Measurements from ENCODE around the gene DHX58. TPM values are rescaled to one million over a fixed set of nuclear protein-coding genes. Genes with fewer than 3 reads are reported as not detected.
A peak's percentile ranks its signal among the peaks of the same experiment; 100 is the strongest.

Gene DHX58
- total RNA-seq, 1 donor from 2014 or later, result 9.3 TPM

DNA sequence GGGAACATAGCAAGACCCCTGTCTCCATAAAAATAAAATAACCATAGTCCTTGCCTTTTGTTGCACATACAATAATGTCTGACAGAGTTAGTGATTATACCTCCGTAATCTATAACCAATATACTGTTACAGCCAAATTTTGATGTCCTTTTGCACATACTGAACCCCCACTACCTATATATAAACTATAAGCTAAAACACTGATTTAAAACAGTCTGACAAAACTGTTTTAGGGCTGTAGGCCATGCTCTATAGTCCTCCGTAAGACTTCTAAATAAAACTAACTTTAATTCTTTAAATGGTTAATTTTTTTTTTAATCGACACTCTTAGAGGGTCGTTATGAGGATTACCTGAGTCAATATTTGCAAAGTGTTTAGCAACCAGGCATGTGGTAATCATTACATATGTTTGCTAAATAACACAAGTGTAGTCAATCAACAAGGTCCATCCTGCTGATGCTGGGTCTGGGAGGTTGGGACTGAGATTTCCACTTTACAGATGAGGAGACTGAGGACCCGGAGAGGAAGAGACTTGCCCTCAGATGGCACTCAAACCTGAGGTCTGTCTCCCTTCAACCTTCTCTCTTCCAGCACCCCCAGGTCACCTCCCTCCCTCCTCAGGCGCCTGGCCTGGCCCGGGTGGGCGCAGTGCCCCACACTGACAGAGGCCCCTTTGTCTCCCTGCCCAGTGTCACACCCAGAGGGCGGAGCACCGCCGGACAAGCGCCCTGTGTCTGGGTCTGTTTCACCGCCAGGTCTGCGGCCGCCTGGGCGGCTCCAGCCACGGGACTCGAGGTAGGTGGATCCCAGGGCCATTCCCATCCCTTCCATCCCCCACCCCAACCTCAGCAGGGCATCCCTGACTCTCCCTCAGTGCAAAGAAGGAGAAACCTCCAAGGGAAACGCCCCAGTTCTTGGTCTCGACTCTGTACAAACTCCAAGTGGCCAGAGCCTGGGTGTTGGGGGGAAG lies 24.5 kb downstream of the DHX58 start:
- DNase-seq (ENCODE audit: low read depth), result no peak

DNA sequence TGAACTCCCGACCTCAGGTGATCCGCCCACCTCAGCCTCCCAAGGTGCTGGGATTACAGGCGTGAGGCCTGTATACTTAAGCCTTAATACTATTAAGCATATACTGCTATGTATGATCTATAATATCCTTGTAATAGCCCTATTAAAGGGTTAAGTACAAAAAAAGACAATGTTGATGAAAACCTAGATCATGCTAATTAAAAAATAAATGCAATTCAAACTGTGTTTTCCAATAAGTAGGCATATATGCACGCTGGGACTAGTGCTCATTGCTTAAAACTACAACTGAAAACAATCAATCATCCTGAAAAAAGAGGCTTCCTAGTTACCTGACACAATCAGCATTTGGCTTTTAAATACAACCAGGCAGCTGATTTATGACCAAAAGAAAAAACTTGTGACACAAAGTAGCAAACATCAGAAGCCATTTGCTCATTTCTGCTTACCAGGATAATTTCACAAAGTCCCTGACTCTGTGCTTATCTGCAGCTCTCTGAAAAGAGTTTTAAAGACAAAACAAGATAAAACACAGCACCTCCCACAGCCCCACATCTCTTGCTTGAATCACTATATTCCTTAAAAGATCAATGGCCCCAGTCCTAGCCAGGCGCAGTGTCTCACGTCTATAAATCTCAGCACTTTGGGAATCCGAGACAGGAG lies 25.3 kb downstream of the DHX58 start:
- DNase-seq (ENCODE audit: low read depth), result no peak

DNA sequence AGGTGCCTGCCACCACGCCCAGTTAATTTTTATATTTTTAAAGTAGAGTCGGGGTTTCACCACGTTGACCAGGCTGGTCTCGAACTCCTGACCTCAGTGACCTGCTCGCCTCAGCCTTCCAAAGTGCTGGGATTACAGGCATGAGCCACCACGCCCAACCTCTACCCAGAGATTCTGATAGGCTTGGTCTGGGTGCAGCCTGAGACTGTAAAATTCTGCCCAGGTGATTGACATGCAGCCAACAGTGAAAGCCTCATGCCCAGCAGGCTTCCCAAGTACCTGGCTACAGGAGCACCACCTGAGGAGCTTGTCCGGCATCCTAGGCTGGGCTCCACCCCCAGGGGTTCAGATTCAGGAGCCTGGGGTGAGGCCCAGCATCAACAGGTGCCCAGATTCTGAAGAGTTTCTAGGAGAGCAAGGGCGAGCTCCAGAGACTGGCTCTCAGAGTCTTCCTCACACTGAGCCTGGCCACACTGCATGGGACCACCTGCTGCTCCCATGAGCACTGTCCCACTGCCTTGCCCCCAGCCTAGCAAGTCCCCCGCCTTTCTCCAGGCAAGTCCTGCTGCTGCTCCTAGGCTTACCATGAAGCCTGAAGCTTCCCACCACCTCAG lies 30.9 kb downstream of the DHX58 start:
- DNase-seq (ENCODE audit: low read depth), result no peak

DNA sequence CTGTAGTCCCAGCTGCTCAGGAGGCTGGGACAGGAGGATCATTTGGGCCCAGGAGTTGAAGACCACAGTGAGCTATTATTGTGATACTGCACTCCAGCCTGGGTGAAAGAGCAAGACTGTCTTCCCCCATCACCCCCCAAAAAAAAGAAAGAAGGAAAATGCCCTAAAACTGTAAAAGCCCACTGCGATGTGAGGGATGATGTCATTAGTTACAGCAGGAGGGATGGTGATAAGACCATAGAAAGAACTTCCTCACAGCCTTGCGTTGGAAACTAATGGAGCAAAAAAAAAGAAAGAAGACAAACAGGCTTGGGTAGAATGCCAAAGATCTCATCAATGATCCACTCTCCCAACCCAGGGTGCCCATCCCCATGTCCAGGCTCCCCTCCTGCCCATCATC lies 33.0 kb downstream of the DHX58 start:
- no peak for DNase-seq (ENCODE audit: low read depth)

DNA sequence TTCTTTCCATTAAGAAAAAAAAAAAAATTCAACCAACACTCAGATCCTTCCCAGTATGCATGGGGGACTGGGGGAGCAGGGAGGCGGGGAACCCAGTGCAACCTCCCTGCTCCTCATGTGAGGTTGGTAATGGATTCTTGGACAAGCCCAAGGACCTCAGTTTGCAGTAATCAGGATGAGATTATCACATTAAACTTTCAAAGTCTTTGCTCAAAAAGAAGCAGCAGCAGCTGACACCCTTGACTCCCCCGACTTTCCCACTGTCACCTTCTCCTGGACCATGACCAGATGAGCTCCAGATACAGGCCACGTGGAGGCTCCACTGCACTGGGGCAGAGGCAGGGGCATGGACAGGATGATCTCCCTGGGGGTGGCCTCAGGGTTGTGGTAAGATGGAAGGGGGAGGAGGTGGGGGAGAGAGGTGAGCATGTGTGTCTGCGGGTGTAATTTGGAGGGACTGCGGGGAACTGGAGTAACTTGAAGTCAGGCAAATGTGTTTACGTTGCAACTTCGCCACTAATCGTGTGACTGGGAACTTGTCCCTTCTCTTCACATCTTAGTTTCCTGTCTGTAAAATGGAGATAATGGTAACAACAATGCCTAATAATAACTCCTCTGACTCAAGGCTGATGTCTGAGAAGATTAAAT lies 34.0 kb downstream of the DHX58 start:
- DNase-seq (ENCODE audit: low read depth), result no peak

DNA sequence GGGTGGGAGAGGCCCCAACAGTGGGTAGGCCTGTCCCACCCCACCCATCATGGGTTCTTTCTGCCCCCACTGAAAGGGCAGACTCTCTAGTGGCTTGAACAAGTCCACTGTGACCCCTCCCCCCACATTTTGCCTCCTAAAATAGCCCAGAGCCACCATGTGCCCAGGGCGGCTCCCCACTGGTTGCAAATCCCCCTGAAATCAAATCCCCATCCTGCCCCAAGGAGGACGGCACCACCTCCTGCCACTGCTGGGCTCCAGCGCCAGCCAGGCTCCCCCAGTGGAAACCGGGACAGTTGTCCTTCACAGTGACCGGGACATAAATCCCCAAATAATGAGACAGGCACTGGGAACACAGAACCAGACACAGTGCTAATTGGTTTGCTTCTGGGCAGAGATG lies 34.8 kb downstream of the DHX58 start:
- no peak for DNase-seq (ENCODE audit: low read depth)

DNA sequence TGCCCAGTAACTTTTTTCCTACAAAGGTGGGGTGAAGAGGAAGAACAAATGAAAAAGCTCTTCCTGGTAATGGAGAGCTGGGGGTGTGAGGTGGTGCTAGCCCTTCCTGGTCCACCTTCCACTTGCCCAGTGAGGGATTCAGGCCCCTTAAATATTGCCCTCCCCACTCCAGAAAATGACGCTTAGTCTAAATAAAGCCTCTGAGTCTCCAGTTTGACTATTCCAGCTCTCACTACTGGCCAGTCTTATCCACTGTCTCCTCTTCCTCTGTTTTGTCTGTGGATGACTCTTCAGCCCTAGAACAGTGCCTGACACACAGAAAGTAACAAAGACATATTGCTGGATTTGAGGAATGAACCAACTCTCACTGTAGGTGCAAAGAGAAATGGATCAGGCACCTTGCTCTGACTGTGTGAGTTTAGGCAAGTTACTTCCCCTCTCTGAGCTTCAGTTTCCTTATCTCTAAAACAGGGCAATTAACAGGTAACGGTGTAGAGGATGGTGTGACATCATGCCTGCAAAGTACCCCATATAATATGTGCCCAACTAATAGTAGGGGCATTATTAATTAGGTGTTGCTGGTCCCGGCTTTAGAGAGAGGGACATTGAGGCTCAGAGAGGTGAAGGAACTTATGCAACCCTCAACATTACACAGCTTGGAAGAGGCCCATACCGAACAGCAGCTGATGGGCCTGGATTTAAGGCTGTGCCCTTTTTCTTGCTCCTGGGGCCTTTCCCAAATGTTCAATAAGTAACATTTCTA lies 35.5 kb downstream of the DHX58 start:
- DNase-seq (ENCODE audit: low read depth), result no peak

DNA sequence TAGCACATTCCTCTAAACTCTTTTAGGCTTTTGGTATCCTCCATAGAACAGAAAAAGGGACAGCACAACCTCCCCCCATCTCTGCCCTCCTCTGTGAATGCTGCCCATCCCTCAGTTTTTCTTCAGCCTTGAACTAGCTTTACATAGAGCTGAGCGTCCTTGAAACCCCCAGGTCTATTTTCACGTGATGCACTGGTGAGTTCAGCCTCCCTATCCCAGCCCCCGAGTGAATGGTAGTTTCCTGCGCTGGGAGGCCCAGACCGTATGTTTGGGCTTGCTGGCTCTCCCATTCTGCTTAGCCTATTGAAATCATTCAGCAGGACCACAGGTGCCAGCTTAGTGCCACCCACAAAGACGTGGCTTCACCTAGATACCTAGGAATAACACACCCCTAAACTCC lies 36.7 kb downstream of the DHX58 start:
- DNase-seq (ENCODE audit: low read depth), result no peak

DNA sequence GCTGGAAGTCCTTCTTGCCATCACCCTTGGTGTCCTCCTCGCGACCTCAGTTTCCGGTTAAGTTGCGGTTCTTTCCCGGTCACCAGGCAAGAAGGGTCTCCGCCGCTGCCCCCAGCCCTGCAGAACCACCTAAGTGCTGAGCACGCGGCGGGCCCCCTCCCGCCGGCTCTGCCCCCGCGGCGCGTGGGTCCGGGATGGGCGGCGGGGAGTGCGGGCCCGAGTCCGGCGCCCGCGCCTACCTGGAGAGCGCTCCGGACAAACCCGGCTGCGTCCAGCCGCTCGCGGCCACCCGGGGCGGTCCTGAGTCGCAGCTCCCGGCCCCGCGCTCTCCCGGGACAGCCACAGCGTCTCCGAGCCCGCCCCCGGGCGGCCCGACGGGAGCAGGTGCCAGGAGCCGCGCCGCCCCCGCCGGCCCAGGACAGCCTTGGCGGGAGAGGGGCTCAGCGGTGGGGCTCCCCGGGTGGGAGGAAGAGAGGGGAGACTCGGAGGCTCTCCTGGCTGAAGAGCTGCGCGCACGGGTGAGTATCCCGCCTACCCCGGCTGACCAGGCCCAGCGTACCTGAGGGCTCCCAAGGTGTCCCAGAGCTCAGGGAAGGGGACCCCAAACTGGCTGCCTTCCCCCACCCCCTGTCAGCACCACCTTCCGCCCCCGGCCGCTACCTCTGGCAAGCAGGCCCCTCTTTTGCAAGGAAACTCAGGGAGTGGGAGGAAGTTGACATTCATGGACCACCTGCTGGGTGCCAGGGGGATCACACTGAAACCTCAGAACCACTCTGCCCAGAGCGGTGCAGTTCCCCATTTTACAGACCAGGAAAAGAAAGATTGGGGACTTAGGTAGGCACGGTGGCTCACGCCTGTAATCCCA lies 40.0 kb downstream of the DHX58 start:
- DNase-seq (ENCODE audit: low read depth), result no peak

DNA sequence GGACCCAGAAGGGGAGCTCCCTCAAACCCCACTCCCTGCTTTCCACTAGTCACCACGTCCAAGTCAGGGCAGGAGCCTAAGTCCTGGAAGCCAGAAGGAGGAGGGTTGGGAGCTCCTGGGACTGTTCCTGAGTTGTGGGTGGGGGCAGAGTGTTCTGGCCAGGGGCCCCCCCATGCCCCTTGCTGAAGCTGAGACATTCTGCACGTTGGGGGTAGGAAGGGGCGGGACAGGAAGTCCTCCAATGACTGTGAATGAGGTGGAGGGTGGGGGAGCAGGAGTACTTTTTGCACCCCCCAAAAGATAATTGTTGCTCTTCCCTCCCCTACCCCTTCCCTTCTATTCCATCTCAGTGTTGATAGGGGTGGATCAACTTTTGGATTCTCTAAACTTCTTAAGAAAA lies 40.7 kb downstream of the DHX58 start:
- no peak for DNase-seq (ENCODE audit: low read depth)

DNA sequence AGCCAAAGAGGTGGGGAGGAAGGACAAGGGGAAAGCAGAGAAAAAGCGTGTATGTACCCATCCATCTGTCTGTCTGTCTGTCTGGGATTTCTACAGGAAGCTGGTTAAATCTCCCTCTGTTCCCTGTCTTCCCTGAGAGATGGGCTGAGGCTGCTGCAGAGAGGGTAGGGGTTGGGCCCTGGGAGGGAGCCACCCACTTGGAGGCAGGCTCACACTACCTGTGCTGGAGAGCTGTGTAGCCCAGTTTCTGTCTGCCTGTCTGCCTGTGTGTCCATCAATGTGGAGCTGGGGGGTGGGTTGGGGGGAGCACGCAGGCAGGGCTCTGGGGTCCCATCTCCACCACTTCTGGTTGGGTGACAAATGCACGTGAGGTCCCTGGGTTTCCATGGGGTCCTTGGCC lies 43.5 kb downstream of the DHX58 start:
- no peak for DNase-seq (ENCODE audit: low read depth)

DNA sequence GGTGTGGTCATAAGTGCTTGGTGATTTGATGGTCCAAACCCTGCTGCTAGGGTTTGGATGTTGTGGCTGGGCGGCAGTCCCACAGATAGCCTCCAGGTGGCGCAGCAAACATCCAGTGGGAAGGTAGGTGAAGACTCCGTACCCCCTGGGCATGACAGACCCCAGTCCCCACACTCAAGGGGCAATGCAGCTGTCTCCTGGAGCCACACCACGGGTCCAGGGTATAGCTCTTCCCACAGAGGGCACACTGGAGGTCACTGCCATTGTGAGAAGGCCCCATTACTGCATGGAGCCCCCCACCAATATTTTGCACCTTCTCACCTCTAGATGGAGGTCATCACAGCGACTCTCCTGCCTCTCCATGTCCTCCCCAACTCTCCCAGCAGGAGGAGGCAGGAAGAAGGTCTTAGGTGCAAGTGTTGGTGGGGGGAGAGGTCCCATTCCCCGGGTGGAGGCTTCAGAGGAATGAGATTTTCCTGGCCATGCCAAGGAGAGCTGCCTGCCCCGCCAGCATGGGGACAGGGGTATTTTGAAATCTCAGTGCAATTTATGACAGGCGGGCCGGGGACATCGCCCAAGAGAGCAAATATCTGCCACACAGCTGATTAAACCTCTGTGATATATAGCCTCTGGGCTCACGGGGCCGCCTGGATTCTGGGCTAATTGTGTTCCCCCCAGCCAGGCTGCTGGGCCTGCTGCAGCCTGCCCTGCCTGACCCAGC lies 45.0 kb downstream of the DHX58 start:
- DNase-seq (ENCODE audit: low read depth), result peak; percentile 12

DNA sequence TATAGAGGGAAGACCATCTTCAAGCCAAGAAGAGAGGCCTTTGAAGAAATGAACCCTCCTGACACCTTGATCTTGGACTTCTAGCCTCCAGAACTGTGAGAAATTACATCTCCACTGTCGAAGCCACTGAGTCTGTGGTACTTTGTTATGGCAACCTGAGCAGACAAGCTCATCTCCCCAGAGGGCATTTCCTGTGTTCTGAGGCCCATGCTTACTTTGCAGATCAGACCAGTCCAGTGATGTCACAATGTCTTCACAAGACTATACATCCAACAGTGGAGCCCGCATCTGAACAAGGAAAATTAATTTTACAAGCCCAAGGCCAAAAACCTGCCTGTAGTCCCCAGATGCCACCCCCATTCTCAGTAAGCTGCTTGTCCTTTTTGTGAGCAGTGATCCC lies 47.3 kb downstream of the DHX58 start:
- no peak for DNase-seq (ENCODE audit: low read depth)

DNA sequence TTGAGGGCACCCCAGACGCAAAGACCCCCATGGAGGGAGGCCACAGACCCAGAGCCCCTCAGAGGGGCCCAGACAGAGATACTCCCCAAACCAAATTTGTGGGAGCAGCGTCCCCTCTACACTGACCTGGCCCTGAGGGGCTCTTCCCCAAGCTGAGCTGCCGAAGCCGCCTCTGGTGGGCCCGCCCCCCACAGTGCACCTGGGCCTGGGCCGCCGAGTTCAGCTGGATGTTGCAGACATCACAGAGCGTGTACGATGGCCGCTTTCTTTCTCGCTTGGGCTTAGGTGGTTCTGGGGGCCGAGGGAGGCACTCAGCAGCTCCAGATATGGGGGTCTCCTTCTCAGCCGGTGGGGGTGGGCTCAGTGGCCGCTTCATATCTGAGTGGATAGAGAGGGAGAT lies 49.8 kb downstream of the DHX58 start:
- DNase-seq (ENCODE audit: low read depth), result no peak

DNA sequence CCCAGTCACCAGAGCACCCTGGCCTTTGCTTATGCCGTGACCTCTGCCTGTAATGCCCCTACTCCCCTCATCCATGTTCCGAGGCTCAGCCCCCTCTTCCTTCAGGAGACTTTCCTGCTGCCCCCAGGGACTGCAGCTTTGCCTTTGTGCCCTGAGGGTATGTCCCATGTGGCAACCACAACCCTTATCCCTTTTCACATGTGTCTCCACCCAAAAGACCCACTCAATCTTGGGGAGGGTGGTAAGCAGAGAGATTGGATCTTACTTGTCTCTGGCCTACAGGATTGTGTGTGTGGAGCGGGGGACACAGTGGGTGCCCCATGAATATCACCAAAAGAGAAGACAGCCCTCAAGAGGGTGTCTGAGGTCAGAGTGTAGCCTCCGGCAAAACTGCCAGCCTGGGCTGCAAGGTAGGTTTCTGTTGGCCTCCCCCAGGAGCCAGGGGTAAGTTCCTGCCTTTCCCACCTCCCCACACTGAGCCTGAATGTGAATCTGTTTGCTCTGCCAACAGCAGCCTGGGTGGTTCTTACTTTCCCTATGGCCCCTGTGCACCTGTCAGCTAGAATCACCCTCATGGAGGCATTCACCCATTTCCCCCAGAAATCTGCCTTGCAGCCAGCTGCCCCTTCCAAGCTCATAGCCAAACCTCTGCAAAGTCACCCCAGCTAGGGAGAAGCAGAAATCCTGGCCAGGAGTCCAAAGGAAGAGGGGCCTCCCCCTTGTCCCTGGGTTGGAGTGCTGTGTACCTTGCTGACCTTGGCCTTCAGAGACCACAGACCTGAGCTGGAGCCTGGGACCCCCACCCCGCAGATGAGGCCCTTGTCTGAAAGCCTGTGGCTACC lies 50.6 kb downstream of the DHX58 start:
- no peak for DNase-seq (ENCODE audit: low read depth)

DNA sequence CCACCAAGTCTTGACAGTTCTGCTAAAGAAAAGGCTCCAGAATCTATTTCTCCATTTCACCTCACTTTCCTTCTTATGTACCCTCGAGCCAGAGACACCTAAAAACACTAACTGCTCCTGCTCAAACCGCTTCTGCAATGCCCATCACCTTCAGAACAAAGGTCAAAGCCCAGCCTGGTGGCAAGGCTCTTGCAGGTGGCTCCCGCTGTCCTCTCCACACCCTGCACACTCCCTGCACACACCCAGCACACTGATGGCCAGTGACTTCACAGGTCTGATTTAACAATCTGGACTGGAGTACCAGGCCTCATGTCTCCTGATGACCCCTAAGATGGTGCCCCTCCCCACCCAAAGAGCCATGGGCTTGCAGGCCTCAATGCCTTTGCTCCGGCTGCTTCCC lies 52.3 kb downstream of the DHX58 start:
- no peak for DNase-seq (ENCODE audit: low read depth)

DNA sequence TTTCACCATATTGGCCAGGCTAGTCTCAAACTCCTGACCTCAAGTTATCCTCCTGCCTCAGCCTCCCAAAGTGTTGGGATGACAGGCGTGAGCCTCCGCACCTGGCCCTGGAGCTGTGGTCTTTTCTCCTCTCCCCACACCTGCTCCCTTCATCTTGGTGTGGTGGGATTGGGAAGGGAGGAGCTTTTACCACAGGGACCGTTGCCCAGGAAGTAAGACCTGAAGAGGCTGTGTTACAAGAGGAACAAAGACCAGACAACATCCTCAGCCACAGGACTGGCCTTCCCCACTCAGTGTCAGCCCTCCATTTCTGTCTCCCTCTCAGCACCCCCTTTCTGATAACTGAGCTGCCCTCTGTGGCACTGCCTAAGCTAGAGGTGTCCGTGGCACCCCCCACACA lies 52.7 kb downstream of the DHX58 start:
- no peak for DNase-seq (ENCODE audit: low read depth)

DNA sequence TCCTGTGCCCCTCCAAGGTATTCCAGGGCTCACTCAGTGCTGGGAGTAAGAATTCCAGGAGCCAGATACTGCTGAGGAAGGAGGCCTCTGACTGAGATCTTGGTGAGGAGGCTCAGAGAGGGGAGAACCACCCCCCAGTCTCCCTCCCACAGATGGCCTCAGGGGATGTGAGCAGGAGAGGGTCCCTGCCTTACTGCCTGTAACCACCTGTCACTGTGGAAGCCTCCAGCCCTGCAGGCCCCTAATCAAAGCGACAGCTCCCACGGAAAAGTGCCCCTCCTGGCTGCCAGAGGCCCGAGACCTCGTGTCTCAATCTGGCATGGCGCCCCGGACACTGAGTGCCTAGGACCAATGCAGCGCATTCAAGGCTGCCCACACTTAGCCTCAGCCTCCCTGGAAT lies 54.5 kb downstream of the DHX58 start:
- DNase-seq (ENCODE audit: low read depth), result no peak

DNA sequence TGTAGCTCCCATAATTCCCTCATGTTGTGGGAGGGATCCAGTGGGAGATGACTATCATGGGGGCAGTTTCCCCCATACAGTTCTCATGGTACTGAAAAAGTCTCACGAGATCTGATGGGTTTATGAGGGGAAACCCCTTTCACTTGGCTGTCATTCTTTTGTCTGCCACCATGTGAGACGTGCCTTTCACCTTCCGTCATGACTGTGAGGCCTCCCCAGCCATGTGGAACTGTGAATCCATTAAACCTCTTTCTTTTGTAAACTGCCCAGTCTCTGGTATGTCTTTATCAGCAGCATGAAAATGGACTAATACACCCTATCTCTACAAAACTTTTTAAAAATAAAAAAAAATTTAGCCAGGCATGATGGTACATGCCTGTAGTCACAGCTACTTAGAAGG lies 55.9 kb downstream of the DHX58 start:
- DNase-seq (ENCODE audit: low read depth), result no peak
